ENCODE data around the gene ZNF17.

Gene ZNF17

DNA sequence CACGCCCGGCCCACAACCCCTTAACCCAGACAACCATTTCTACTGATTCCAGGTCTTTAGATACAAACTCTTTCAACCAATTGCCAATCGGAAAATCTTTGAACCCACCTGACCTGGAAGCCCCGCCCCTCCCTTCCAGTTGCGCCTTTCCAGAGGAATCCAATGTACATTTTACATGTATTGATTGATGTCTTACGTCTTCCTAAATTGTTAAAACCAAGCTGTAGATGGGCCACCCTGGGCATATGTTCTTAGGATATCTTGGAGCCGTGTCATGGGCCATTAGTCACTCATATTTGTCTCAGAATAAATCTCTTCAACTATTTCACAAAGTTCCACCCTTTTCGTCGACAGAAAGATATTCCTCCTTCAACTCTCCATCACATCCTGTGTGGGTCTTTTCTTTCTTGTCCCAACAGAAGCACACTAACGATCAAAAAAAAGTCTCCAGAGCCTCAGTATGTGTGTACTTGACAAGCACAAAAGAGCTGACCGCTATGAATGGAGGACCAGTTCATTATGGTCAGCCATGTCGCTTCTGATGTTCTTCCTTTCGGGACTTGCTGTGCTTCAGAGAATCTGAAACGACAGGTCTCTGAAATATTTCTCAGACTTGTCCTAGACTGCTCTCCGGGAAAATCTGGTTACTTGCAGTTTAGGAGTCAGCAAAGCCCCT is 23.6 kb downstream of the ZNF17 start:
- DNase-seq: no peak

DNA sequence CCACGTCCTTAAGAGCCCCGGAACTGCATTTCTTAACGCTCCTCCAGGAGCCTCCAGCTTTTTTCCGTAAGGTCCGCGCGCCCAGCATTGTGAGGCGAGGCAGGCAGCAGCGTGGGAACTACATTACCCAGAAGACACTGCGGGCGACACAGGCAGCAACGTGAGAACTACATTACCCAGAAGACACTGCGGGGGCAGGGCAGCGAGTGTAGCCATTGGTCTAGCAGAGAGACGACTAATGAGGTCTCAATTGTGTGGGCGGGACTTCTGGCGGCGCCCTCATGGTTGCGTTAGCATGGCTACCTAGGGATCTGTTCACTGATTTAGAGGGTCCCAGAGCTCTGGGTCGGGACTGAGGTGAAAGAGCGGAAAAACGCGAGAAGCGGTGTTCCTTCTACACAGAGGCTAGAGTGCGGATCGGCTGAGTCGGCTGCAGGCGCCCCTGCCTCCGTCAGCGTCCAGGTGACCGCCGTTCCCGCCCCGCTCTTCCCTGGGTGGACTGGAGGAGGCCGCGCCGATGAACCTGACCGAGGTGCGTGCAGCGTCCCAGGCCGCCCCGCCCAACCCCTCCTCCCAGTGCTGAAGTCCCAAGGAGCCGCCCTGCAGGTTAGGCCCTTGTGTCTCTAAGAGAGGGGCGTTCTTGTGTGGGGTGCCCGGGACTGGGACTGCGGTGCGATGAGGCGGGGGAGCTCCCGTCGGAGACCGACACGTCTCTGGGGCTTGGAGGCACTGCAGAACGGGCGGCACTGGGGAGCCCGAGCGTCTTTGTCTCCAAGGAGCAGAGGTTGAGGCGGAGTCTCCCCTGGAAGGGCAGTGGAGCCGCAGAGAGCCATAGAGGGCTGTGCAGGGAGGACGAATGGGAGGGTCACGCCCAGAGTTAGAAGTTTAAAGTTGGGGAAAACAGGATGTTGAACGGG is 24.4 kb downstream of the ZNF17 start, which contains the start of gene ZNF749:
ZNF749 (plus strand) TSS at position 264 of the 917 bp plus-strand sequence; CDS start at position 518, 254 bp downstream.
- peak; percentile 90 to 98 for DNase-seq

DNA sequence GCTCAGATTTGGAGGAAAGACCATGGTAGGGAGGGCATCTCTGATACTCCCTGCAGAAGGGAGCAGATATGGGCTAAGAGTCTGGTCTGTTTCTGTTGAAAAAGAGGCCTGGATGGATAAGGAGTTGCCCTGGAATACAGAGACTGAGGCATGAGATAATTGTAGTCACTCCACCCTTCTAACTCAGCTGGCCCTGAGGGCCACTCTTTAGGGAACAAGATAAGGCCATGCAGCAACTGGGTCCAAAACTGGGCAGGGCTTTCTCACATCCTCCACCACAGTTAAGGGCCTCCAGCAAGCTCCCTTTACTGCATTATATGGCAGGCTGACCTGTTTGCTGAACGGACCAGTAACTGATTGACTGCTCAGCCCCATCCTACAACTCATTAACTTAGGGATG is 25.5 kb downstream of the ZNF17 start:
- DNase-seq: no peak

DNA sequence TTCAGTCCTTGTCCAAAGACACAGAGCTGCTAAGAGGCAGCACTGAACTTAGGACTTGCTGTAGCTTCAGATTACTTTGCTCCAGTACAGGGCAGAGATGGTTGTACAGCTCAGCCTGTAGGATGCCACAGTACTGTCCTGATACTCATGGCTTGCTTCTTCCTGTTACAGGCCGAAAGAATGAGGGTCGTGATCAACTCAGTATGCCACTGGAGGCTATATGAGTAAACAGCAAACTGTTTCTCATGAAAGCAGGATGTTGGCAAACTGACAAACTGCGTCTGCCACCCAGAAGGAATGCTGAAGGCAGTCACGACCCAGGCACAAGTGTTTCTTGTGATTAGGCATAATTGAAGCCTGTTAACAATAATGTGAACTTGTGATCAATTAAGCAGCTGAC is 27.0 kb downstream of the ZNF17 start:
- no peak for DNase-seq

DNA sequence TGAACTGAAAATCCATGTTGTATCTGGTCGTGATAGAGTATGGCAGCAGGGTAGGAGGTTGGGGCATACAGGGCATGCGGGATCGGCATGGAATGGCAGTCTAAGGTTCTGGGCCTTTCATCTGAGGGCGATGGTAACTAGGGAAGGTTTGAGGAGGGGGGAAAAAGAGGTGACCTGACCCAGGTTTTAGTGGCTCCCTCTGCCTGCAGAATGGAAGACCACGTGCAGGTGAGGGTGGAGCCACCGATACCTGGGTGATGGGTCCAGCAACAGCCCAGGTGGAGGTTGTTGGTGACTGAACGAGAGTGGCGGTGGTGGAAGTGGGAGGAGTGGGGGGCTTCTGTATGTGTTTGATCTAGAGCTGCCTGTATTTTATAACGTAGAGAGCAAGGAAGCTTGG is 28.0 kb downstream of the ZNF17 start:
- no peak for DNase-seq

DNA sequence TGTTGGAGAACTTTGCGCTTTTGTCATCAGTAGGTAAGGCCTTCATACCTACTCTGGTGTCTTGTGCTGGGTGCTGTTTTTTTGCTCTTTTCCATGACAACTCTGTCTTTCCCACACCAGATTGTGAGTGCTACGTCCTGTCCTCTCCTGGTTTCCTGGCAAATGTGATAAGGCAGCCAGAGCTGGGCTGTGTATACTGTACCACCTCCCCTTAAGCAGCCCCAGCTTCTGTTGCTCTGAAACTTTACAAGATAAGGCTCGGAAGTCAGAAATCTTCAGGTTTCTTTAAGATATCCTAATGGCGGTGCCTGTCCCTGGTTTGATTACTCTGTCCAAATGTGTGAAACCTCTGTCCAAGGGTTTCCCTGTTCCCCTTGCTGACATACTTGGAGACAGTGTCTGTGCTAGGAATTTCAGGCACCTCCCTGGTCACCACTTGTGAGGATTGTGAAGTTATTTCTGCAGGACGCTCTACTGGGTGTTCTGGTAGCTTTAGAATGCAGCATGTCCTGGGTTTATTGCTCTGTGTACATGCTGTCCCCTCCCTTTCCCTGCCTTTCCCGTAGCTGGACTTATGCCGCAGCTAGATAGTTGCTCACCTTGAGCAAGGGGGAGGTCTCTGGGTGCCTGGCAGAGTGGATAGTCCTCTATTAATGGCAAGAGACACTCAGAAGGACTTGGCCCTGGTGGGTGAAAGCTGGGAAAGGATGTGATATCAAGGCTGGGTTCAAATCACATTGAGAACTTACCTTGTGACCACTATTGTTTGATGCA is 31.2 kb downstream of the ZNF17 start:
- DNase-seq: no peak

DNA sequence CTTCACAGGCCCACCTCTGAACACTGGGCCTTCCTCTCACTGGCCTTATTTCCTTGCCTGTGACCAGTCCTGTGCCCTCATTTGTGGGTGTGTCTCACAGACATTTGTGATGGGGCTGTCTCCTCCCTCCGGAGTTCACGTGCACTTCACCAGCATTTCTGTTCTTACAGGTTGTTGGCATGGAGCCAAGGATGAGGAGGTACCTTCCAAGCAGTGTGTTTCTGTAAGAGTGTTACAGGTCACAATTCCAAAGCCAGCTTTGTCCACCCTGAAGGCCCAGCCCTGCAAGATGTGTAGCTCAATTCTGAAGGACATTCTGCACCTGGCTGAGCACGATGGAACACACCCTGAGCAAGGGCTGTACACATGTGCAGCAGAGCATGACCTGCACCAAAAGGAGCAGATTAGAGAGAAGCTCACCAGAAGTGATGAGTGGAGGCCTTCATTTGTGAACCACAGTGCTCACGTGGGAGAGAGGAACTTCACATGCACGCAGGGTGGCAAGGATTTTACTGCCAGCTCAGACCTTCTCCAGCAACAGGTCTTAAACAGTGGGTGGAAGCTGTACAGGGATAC is 32.2 kb downstream of the ZNF17 start:
- DNase-seq: no peak

DNA sequence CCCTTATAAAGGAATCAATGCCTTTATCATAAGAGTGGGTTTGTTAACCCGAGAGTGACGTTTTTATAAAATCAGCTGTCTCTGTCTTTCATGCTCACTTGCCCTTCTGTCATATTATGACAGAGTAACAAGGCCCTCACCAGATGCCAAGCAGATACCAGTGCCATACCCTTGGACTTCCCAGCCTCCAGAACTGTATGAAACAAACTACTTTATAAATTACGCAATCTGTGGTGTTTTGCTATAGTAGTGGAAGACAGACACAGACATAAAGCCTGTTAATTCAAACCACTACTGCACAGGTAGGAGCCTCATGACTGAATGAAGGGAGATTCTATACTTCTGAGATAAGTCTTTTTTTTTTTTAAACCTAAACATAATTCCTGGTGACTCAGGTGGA is 41.3 kb downstream of the ZNF17 start:
- DNase-seq: no peak

DNA sequence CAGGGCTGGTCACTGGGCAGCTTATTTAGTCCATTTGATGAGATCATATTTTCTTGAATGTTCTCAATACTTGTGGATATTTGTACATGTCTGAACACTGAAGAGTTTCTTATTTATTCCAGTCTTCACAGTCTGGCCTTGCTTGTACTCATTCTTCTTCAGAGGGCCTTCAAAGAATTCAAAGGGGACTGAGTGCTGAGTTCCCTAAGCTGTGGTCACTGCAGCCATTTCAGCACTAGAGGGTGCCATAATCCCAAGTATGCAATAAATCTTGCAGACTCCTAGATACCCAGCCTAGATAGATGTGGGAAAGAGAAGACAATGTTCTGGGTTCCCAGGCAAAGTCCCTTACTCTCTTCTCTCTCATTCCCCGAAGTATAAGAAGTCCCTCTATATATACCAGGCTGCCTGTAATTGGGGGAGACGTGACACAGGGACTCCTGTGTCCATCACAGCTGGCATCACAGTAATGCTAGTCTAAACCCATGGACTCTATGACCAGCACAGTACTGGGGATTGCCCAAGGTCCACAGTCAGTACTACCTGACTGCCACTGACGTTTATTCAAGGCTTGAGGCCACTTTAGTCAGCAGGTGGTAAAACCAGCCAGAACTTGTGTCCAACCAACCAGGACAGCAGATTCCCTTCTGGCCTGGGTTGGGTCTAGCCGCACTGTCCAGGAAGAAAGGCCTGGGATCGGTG is 54.9 kb downstream of the ZNF17 start:
- no peak for DNase-seq

DNA sequence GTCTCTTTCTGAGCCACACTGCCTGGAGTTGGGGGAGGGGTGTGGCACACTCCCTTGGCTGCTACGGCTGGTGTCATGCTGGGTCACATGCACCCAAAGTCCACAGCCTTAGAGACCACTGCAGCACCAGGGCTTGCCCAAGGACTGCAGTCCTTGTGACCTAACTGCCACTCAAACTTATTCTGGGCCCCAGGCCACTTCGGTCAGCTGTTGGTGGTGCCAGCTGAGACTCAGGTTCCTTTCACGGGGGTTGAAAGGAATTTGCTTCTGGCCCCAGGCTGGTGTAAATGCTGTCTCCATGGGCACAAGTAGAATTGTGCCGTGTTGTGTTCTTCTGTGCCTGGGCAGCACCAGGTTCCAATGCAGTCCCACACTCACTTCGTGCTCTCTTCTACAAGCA is 55.5 kb downstream of the ZNF17 start:
- no peak for DNase-seq

All from stimulated activated CD4-positive, alpha-beta T cell treated with anti-CD3 and anti-CD28 coated beads, Interleukin-4, amount 100 ng/mL, for 4 hours (primary cell).